ENCODE measurements around the gene AQP12A. TPM values are rescaled to one million over a fixed set of nuclear protein-coding genes. Genes with fewer than 3 reads are reported as not detected.

Gene AQP12A
- total RNA-seq, 4 donors from 2014 or later = not detected

GRCh38 chr2:240711296-240711695 lies 19.6 kb downstream of the AQP12A start:
- no peak overlapping the region for H3K4me3 ChIP-seq (replicated peaks in 1 of 3)
- WGBS, 2 donors = 90 to 100% methylated on average over 1 to 6 of the region's 9 CpGs
- no peaks in the 10 kb centered on the region for H3K9me3 ChIP-seq
- no peak for TF ChIP-seq POLR2A (IDR thresholded peaks at IDR 0.05)
- TF ChIP-seq CTCF (IDR thresholded peaks at IDR 0.05) = no peak
- intact Hi-C loops (cut with DNase I) = no loop called here
- H3K36me3 ChIP-seq = no peaks in the 10 kb centered on the region
- no peaks in the 10 kb centered on the region for H3K27me3 ChIP-seq
- no peak for DNase-seq
- no peak overlapping the region for H3K27ac ChIP-seq
- no peaks in the 10 kb centered on the region for H3K4me1 ChIP-seq

- H3K27ac ChIP-seq = no peak overlapping the region
- H3K36me3 ChIP-seq = no peaks in the 10 kb centered on the region
- 73 to 80% methylated on average over 2 to 5 of the region's 5 CpGs for WGBS, 2 donors
- H3K4me1 ChIP-seq = no peaks in the 10 kb centered on the region
- intact Hi-C loops (cut with DNase I) = no loop called here
- H3K4me3 ChIP-seq (replicated peaks in 1 of 3) = no peak overlapping the region
- no peak for TF ChIP-seq CTCF (IDR thresholded peaks at IDR 0.05)
- DNase-seq = no peak
- H3K27me3 ChIP-seq = no peaks in the 10 kb centered on the region
- no peaks in the 10 kb centered on the region for H3K9me3 ChIP-seq
Measured at GRCh38 chr2:240711701-240712100, 20.0 kb downstream of the AQP12A start.

- Histone ChIP-seq H3K27me3 (no peaks in the 10 kb centered on the region), H3K9me3 (no peaks in the 10 kb centered on the region), H3K27ac (no peak overlapping the region), H3K4me3 (replicated peaks in 1 of 3) (no peak overlapping the region), H3K4me1 (no peaks in the 10 kb centered on the region), H3K36me3 (no peaks in the 10 kb centered on the region)
- intact Hi-C loops (cut with DNase I) = no loop called here
- no peak for DNase-seq
- TF ChIP-seq CTCF (IDR thresholded peaks at IDR 0.05) = no peak
- TF ChIP-seq POLR2A (IDR thresholded peaks at IDR 0.05) = no peak
- WGBS, 2 donors = 86% methylated on average over 7 to 9 of the region's 9 CpGs
Measured at GRCh38 chr2:240712121-240712520, 20.5 kb downstream of the AQP12A start.

- Histone ChIP-seq H3K4me3 (replicated peaks in 1 of 3) (no peak overlapping the region), H3K4me1 (no peaks in the 10 kb centered on the region), H3K36me3 (no peaks in the 10 kb centered on the region), H3K9me3 (no peaks in the 10 kb centered on the region), H3K27ac (no peak overlapping the region), H3K27me3 (no peaks in the 10 kb centered on the region)
- TF ChIP-seq POLR2A (IDR thresholded peaks at IDR 0.05) (no peak), CTCF (IDR thresholded peaks at IDR 0.05) (no peak)
- 83 to 84% methylated on average over 15 to 16 of the region's 25 CpGs for WGBS, 2 donors
- DNase-seq = no peak
- intact Hi-C loops (cut with DNase I) = no loop called here
Measured at GRCh38 chr2:240713071-240713927, 21.6 kb downstream of the AQP12A start.

- DNase-seq = no peak
- Histone ChIP-seq H3K4me1 (no peaks in the 10 kb centered on the region), H3K4me3 (replicated peaks in 1 of 3) (no peak overlapping the region), H3K36me3 (no peaks in the 10 kb centered on the region), H3K27me3 (no peaks in the 10 kb centered on the region), H3K27ac (no peak overlapping the region), H3K9me3 (no peaks in the 10 kb centered on the region)
- intact Hi-C loops (cut with DNase I) = no loop called here
- TF ChIP-seq CTCF (IDR thresholded peaks at IDR 0.05) (no peak), POLR2A (IDR thresholded peaks at IDR 0.05) (no peak)
- 79 to 83% methylated on average over 10 to 21 of the region's 26 CpGs for WGBS, 2 donors
Measured at GRCh38 chr2:240713928-240714746, 22.5 kb downstream of the AQP12A start.

All from thyroid gland (tissue), 4 donors.